Coronary artery (tissue), 2 donors: ENCODE results near the gene ULBP1.
"Not testable (repeated sequence)": the region's sequence is repeated elsewhere in the genome, so short reads cannot be mapped to it uniquely, and the experiment has no call there.

Experiments
- DNase-seq: peaks from one replicate; pipeline ENCODE4 v3.0.0-alpha.2; 2017; ENCODE audit warnings: low spot score
- H3K27ac ChIP-seq, 2 donors: fragments of 200-600 bp; sonication (generic); one replicate each; pipeline ENCODE4 v1.5.1; 2016 to 2019
- H3K4me3 ChIP-seq: fragments of 200-600 bp; sonication (generic); 2 replicates; pipeline ENCODE4 v1.5.1; 2016; ENCODE audit warnings: mild to moderate bottlenecking, moderate library complexity
- TF ChIP-seq, protein P1 (sequence below): fragments of 200-600 bp; sonication (generic); IDR thresholded peaks from one replicate; pipeline ENCODE4 v1.5.1; 2019; ENCODE audit warnings: antibody characterized with exemption

The ULBP1 gene, protein sequence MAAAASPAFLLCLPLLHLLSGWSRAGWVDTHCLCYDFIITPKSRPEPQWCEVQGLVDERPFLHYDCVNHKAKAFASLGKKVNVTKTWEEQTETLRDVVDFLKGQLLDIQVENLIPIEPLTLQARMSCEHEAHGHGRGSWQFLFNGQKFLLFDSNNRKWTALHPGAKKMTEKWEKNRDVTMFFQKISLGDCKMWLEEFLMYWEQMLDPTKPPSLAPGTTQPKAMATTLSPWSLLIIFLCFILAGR

DNA sequence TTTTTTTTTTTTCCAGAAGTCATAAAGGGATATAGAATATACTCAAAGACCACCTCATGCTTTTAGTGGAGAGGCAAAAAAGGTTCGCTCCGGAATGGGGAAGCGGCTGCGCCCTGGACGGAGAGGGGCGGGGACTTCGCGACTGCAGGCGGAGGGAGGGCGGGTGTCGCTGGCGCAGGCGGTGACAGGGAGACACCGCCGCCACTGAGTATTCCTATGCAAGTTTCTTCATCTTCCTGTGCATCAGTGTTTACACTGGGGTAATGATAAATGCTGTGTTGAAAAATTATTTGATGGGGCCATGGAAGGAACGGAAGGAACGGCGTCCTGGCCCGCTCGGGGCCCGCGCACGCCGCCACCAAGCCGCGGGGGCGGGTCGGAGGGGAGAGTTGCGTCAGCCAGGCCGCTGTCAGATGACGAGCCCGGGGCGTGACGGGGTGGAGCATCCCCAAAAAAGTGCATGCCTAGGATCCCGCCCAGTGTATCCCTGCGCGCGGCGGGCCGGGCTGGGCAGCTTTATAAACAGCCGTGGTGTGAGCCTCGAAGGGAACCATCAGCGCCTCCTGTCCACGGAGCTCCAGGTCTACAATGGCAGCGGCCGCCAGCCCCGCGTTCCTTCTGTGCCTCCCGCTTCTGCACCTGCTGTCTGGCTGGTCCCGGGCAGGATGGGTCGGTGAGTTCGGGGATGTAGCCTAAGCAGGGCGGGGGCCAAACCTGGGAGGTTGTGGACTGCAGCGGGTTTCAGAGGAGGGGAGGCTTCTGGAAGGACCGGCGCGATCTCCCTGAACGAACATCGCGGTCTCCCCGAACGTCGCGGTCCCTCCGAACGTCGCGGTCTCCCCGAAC lies at the start of gene ULBP1:
Gene ULBP1 (plus strand): TSS at position 482 of the 846 bp plus-strand sequence. CDS start 107 bp downstream, at position 589.
- no peak within 1 kb of the TSS for H3K27ac ChIP-seq
- DNase-seq = peak; percentile 87
- H3K4me3 ChIP-seq = peak within 1 kb of the TSS; percentile 68
- TF ChIP-seq, protein P1, sequence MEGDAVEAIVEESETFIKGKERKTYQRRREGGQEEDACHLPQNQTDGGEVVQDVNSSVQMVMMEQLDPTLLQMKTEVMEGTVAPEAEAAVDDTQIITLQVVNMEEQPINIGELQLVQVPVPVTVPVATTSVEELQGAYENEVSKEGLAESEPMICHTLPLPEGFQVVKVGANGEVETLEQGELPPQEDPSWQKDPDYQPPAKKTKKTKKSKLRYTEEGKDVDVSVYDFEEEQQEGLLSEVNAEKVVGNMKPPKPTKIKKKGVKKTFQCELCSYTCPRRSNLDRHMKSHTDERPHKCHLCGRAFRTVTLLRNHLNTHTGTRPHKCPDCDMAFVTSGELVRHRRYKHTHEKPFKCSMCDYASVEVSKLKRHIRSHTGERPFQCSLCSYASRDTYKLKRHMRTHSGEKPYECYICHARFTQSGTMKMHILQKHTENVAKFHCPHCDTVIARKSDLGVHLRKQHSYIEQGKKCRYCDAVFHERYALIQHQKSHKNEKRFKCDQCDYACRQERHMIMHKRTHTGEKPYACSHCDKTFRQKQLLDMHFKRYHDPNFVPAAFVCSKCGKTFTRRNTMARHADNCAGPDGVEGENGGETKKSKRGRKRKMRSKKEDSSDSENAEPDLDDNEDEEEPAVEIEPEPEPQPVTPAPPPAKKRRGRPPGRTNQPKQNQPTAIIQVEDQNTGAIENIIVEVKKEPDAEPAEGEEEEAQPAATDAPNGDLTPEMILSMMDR = no peak

DNA sequence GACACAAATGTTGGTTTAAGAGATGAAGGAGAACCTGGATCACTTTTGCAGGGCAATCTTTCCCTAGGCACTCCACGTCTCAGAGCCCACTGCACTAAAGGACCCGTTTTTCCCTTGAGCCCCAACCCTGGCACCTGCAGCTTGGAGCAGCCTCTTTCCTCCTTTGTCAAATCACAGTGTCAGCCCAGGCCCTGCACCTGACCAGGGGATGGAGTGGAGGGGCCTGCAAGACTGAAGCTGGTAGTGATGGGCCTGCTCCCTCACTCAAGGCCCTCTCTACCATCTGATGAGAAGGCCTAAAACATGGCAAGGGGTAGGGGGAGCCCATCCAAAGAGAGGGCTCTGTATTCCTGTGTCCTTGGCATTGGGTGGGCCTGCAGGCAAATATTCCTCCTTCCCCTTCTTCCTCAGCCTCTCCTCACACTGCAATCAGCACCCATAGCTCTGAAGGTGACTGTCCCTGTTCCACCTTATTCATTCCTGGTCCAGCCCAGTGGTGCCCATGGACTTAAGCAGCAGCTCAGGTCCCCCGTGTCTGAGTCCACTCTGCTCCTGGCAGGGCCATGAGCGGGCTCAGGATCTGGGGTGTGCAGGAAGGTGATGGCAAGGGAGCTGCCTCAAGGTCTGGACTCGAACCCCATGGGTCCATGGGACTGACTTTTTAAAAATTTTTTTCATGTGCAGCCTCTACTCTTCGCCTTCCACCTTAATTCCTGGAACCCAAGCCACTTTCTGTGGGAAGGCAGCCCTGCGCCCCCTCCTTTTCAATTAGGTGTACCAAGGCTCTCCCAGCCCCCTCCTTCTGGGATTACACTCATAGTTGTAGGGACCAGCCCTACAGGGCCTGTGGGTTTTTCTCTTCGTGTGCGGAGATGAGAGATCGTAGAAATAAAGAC lies 47.5 kb upstream of the ULBP1 start:
- H3K4me3 ChIP-seq = no peak overlapping the region
- TF ChIP-seq, protein P1 = no peak
- no peak for DNase-seq
- H3K27ac ChIP-seq = no peak overlapping the region

DNA sequence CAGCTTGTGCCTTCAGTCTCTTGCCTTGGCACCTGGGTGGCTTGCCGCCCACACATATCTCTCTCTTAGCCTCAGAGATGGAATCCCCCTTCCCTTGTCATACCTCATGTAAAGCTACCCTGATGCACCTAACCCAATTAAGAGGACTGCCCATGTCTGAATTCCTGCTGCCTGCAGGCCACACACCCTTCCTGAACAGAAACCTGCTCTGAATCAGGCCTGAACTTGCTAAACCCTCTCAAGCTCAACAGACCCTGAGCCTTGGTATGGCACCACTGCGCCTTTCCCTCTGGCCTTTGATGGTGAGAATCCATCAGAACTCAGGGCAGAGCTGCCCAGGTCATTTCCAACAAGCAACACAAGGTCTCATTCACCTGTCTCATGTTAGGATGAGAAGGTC lies 46.1 kb upstream of the ULBP1 start:
- TF ChIP-seq, protein P1 = no peak
- DNase-seq = no peak
- Histone ChIP-seq H3K4me3 (no peak overlapping the region), H3K27ac (no peak overlapping the region)

DNA sequence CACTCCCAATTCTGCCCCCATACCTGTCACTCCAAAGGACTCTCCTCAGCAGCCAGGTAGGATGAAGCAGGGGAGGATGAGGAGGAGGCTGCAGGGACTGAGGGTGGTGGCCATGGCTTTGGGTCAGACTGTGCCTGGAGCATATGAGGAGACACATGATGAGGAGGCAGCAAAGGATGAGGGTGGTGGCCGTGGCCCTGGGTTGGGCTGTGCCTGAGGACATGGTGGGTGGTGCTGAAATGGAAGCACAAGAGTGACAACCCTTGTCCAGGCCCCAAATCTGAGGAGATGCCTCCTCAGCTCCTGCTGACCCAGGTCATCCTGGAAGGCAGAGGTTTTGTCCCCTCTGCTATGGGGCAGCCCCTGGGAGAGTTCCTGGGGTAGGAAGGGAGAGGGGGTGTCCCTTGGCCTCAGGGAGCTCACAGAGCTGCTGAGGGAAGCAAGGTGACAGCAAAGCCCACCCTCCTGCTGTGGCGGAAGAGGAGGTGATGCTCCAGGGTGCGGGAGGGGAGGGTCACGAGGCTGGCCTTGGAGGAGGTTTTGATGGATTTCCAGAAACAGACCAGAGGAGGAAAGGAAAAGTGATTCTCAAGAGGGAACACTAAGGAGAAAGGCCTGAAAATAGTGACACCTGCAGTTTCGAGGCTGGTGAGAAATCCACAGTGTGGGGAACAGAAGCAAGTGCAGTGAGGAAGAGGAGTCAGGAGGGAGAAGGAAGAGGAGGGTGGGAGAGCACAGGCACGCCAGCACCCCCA lies 45.4 kb upstream of the ULBP1 start:
- Histone ChIP-seq H3K4me3 (no peak overlapping the region), H3K27ac (no peak overlapping the region)
- peak; percentile 58 for DNase-seq
- TF ChIP-seq, protein P1 = no peak

DNA sequence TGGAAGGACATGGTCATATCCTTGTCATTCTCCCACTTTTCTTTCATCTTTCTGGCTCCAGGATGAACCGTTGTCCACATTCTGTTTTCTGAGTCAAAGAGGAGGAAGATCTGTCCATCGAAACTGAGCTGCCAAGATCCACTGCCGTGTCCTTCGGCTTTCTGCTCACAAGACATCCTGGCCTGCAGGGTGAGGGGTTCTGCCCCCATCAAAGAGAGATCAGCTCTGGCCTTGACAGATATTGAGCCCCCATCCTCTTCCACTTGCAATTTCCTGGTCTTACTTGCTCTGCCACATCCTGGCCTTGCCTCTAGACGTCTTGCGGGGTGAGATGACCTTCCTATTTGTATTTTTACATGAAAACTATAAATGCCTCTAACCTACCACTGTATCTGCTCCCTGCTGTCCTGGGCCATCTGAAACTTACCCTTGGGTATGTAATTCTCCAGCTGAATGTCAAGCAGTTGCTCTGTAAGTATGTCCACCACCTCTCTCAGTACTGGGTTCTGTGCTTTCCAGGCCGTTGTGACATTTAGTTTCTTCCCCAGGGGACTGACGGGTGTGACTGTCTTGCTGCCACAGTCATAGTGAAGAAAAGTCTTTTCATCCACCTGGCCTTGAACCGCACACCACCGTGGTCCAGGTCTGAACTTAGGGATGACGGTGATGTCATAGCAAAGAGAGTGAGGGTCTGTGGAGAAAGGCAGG lies 44.5 kb upstream of the ULBP1 start:
- not testable (repeated sequence) for H3K27ac ChIP-seq, DNase-seq

DNA sequence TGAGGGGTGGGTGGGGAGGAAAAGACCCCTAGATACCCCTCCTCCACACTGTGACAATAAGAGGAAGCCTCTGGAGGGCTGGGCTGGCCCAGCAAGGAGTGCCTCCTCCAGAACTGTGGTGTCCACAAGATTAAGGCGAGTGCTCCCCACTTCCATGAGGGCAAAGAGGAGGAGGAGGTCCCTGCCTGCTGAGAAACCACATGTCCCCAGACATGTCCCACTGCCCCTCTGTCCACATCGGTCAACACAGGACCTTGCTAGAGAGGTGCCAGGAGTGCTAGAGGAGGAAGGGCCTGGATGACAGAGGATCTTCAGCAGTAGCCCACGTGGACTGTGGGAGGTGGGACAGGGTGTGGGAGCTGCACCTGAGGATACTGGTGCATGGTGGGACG lies 43.9 kb upstream of the ULBP1 start:
- no peak overlapping the region for H3K27ac ChIP-seq
- TF ChIP-seq, protein P1 = no peak
- H3K4me3 ChIP-seq = no peak overlapping the region
- DNase-seq = peak; percentile 38

More for the DNA sequence above, 44.5 kb upstream of the ULBP1 start:
- H3K4me3 ChIP-seq = not testable (repeated sequence)
